H1 (cell line): Measurements from ENCODE around the gene SH2B2. TPM values are rescaled to one million over a fixed set of nuclear protein-coding genes. Genes with fewer than 3 reads are reported as not detected.
A peak's percentile ranks its signal among the peaks of the same experiment; 100 is the strongest.

ENCODE experiments used
- CTCF ChIA-PET: fragments of 300-600 bp; sonication (Branson Sonifier 250); formaldehyde crosslinking; loops from one replicate; lab custom pipeline; 2021; ENCODE audit not compliant: partially characterized antibody; lab: Charles Lee
- POLR2A ChIA-PET: fragments of 300-600 bp; sonication (Branson Sonifier 250); formaldehyde crosslinking; loops from one replicate; lab custom pipeline; 2021; ENCODE audit warnings: inconsistent platforms; ENCODE audit not compliant: partially characterized antibody; lab: Charles Lee
- DNase-seq, 2 experiments: peaks; one replicate each; pipeline versions ENCODE4 v3.0.0 to v3.0.0-alpha.2; 2010 to 2022; ENCODE audit warnings: low spot score in 2 of 2, low read depth in 1 of 2, mixed read lengths in 1 of 2
- FAIRE-seq: peaks from 2 replicates; lab custom pipeline; 2011; peaks lifted over from hg19 to GRCh38; lab: Jason Lieb, UNC
- H2AFZ ChIP-seq: 2 replicates; pipeline ENCODE4 v1.8.1; 2012; ENCODE audit warnings: low read length, inconsistent platforms
- H2AK5ac ChIP-seq: 2 replicates; pipeline ENCODE4 v1.6.1; 2013; ENCODE audit warnings: low read depth, low read length
- H2BK120ac ChIP-seq: replicated peaks from 2 replicates; pipeline ENCODE3; 2013; ENCODE audit warnings: low read depth, low read length, inconsistent platforms
- H2BK12ac ChIP-seq: 2 replicates; pipeline ENCODE4 v1.6.1; 2013; ENCODE audit warnings: low read depth, low read length
- H2BK15ac ChIP-seq: 2 replicates; pipeline ENCODE4 v1.6.1; 2013; ENCODE audit warnings: low read length
- H2BK20ac ChIP-seq: 2 replicates; pipeline ENCODE4 v1.6.1; 2013; ENCODE audit warnings: low read length
- H2BK5ac ChIP-seq: 2 replicates; pipeline ENCODE4 v1.6.1; 2013; ENCODE audit warnings: low read depth, low read length
- H3K14ac ChIP-seq: 2 replicates; pipeline ENCODE4 v1.6.1; 2013; ENCODE audit warnings: inconsistent platforms; ENCODE audit not compliant: insufficient read length
- H3K18ac ChIP-seq: 2 replicates; pipeline ENCODE4 v1.6.1; 2013; ENCODE audit warnings: low read length; ENCODE audit errors: extremely low read depth
- H3K23ac ChIP-seq: 2 replicates; pipeline ENCODE4 v1.6.1; 2013; ENCODE audit warnings: inconsistent platforms; ENCODE audit not compliant: insufficient read length
- H3K23me2 ChIP-seq: 2 replicates; pipeline ENCODE4 v1.6.1; 2013; ENCODE audit warnings: low read depth, low read length
- H3K27ac ChIP-seq: 2 replicates; pipeline ENCODE4 v1.6.1; 2011; ENCODE audit warnings: low read depth, low read length, inconsistent platforms
- H3K27me3 ChIP-seq, 4 experiments: replicated peaks in 1 of 4; 1 replicate in 1 of 4; 2 replicates in 3 of 4; pipeline versions ENCODE4 v1.6.1 to v1.8.1; 2011 to 2013; ENCODE audit warnings: low read length in 3 of 4, mild to moderate bottlenecking in 3 of 4, inconsistent platforms in 2 of 4, mixed read lengths in 2 of 4, moderate library complexity in 1 of 4; ENCODE audit not compliant: control insufficient read depth in 3 of 4, insufficient read depth in 3 of 4; ENCODE audit errors: extremely low read depth in 1 of 4
- H3K36me3 ChIP-seq, 4 experiments: 2 replicates each; pipeline versions ENCODE4 v1.6.1 to v1.8.1; 2011 to 2013; ENCODE audit warnings: mild to moderate bottlenecking in 4 of 4, low read length in 3 of 4, moderate library complexity in 2 of 4, control low read depth in 1 of 4, inconsistent platforms in 1 of 4; ENCODE audit not compliant: insufficient read depth in 4 of 4, control insufficient read depth in 2 of 4
- H3K4ac ChIP-seq: replicated peaks from 2 replicates; pipeline ENCODE3; 2013; ENCODE audit warnings: low read length, low read depth, mixed read lengths, inconsistent platforms; ENCODE audit not compliant: insufficient read length
- H3K4me1 ChIP-seq, 4 experiments: replicated peaks in 1 of 4; 1 replicate in 1 of 4; 2 replicates in 3 of 4; pipeline versions ENCODE4 v1.6.1 to v1.8.1; 2011 to 2013; ENCODE audit warnings: low read length in 3 of 4, inconsistent platforms in 2 of 4, mixed read lengths in 1 of 4; ENCODE audit not compliant: insufficient read depth in 4 of 4, control insufficient read depth in 3 of 4
- H3K4me2 ChIP-seq, 2 experiments: 2 replicates each; pipeline versions ENCODE4 v1.6.1 to v1.8.1; 2011 to 2013; ENCODE audit warnings: low read depth in 2 of 2, low read length in 2 of 2, control low read depth in 1 of 2, inconsistent platforms in 1 of 2, mild to moderate bottlenecking in 1 of 2; ENCODE audit not compliant: insufficient read depth in 1 of 2
- H3K4me3 ChIP-seq, 4 experiments: fragments of 200-600, 300-600 bp in 1 of 4; sonication (generic), shearing (Covaris generic), sonication (Bioruptor Twin) in 1 of 4; 2 replicates each; pipeline versions ENCODE4 v1.5.1 to v1.8.1; 2011 to 2016; ENCODE audit warnings: low read length in 4 of 4, low read depth in 3 of 4, control low read depth in 2 of 4, inconsistent platforms in 2 of 4, mild to moderate bottlenecking in 2 of 4, mixed read lengths in 1 of 4, moderate library complexity in 1 of 4; ENCODE audit not compliant: insufficient read depth in 2 of 4; ENCODE audit errors: extremely low read depth in 1 of 4
- H3K56ac ChIP-seq: replicated peaks from 2 replicates; pipeline ENCODE3; 2013; ENCODE audit warnings: low read depth, mild to moderate bottlenecking, mixed read lengths, low read length, inconsistent platforms; ENCODE audit not compliant: insufficient read length
- H3K79me1 ChIP-seq: 2 replicates; pipeline ENCODE4 v1.6.1; 2013; ENCODE audit warnings: low read depth, low read length, control low read depth
- H3K79me2 ChIP-seq, 2 experiments: 2 replicates each; pipeline versions ENCODE4 v1.6.1 to v1.8.1; 2012 to 2013; ENCODE audit warnings: low read length in 2 of 2, mild to moderate bottlenecking in 2 of 2, inconsistent platforms in 1 of 2; ENCODE audit not compliant: insufficient read depth in 2 of 2, control insufficient read depth in 1 of 2
- H3K9ac ChIP-seq, 4 experiments: replicated peaks in 1 of 4; 1 replicate in 1 of 4; 2 replicates in 3 of 4; pipeline versions ENCODE4 v1.6.1 to v1.8.1; 2011 to 2013; ENCODE audit warnings: low read depth in 3 of 4, low read length in 3 of 4, control low read depth in 2 of 4, mild to moderate bottlenecking in 2 of 4, moderate library complexity in 2 of 4, inconsistent platforms in 1 of 4; ENCODE audit errors: extremely low read depth in 1 of 4
- H3K9me3 ChIP-seq, 2 experiments: 2 replicates each; pipeline versions ENCODE4 v1.6.1 to v1.8.1; 2012 to 2013; ENCODE audit warnings: mild to moderate bottlenecking in 2 of 2, moderate library complexity in 2 of 2, control low read depth in 1 of 2, inconsistent platforms in 1 of 2, low read depth in 1 of 2, low read length in 1 of 2, mixed read lengths in 1 of 2; ENCODE audit not compliant: insufficient read depth in 2 of 2
- H4K20me1 ChIP-seq, 2 experiments: replicated peaks in 1 of 2; 2 replicates each; pipeline versions ENCODE3 to v1.8.1; 2011 to 2013; ENCODE audit warnings: inconsistent platforms in 2 of 2, low read length in 2 of 2, mild to moderate bottlenecking in 1 of 2; ENCODE audit not compliant: insufficient read depth in 2 of 2, control insufficient read depth in 1 of 2
- H4K5ac ChIP-seq: 2 replicates; pipeline ENCODE4 v1.6.1; 2013; ENCODE audit warnings: low read length, low read depth, mixed read lengths, inconsistent platforms; ENCODE audit not compliant: insufficient read length
- H4K8ac ChIP-seq: 2 replicates; pipeline ENCODE4 v1.8.0; 2013; ENCODE audit warnings: mild to moderate bottlenecking, moderate library complexity, low read length, inconsistent platforms; ENCODE audit not compliant: insufficient read depth; ENCODE audit errors: extremely low read depth
- H4K91ac ChIP-seq: replicated peaks from 2 replicates; pipeline ENCODE3; 2013; ENCODE audit warnings: low read length, mixed read lengths, inconsistent platforms; ENCODE audit not compliant: insufficient read length
- CBX8 ChIP-seq: fragments of 300-800, 300-1000 bp; sonication (generic); IDR thresholded peaks from 2 replicates; pipeline ENCODE4 v1.7.1; 2016; ENCODE audit warnings: low read depth, low read length, borderline replicate concordance
- CEBPB ChIP-seq: IDR thresholded peaks from 2 replicates; pipeline ENCODE4 v1.6.1; 2012; ENCODE audit warnings: low read depth, low read length
- CHD1 ChIP-seq: IDR thresholded peaks from 2 replicates; pipeline ENCODE4 v1.6.1; 2012; ENCODE audit warnings: low read depth, low read length, improper control_type of control experiment
- CREB1 ChIP-seq: IDR thresholded peaks from 2 replicates; pipeline ENCODE4 v1.6.1; 2012; ENCODE audit warnings: inconsistent platforms
- KDM1A ChIP-seq: fragments of 200-600, 300-600 bp; sonication (generic); IDR thresholded peaks from 2 replicates; pipeline ENCODE4 v1.7.1; 2016; ENCODE audit warnings: mild to moderate bottlenecking, low read length, borderline replicate concordance
- SIX5 ChIP-seq: IDR thresholded peaks from 2 replicates; pipeline ENCODE4 v1.6.1; 2011; ENCODE audit warnings: mild to moderate bottlenecking, low read depth, low read length
- SP4 ChIP-seq: IDR thresholded peaks from 2 replicates; pipeline ENCODE4 v1.6.1; 2012; ENCODE audit warnings: low read length, inconsistent platforms
- SRF ChIP-seq: IDR thresholded peaks from 2 replicates; pipeline ENCODE4 v1.6.1; 2011; ENCODE audit warnings: mild to moderate bottlenecking, low read depth, low read length, moderate library complexity
- TBP ChIP-seq: IDR thresholded peaks from 2 replicates; pipeline ENCODE4 v1.6.1; 2011; ENCODE audit warnings: low read depth, low read length, improper control_type of control experiment
- YY1 ChIP-seq: IDR thresholded peaks from 2 replicates; pipeline ENCODE4 v1.6.1; 2011; ENCODE audit warnings: low read depth, mild to moderate bottlenecking, low read length
- WGBS, 2 experiments: shearing (Covaris generic) in 1 of 2; methylation state at CpG; one replicate each; pipeline versions ENCODE4 v1.1.6 to v1.1.7; 2013 to 2015; ENCODE audit warnings: low lambda C conversion rate in 2 of 2, mixed read lengths in 2 of 2, inconsistent platforms in 1 of 2, low coverage in 1 of 2, missing lambda C conversion rate in 1 of 2; ENCODE audit not compliant: insufficient replicate concordance in 2 of 2, insufficient coverage in 1 of 2, insufficient read length in 1 of 2; ENCODE audit errors: extremely low coverage in 1 of 2, missing lambda C conversion rate in 1 of 2; 5-methylcytosine and 5-hydroxymethylcytosine counted together
- polyA plus RNA-seq, 7 experiments: library from polyadenylated mRNA; depleted of rRNA in 3 of 7; stranded (reverse) in 5 of 7; unstranded in 2 of 7; fragments of >200 nt in 5 of 7; fragments of 200-250 nt in 2 of 7; gene quantifications; 1 replicate in 5 of 7; 2 replicates in 1 of 7; 4 replicates in 1 of 7; pipeline versions ENCODE4 v1.2.1 to v1.2.3, GENCODE V29; 2011 to 2013; ENCODE audit warnings: missing spikeins in 2 of 7, mixed read lengths in 2 of 7
- total RNA-seq: library from RNA; stranded (reverse); fragmentation: NEBNext Ultra II Directional; extraction: Animal tissue kit (Norgen Biotek cat#: 25700); gene quantifications from 2 replicates; pipeline ENCODE4 v1.2.1, GENCODE V29; 2021

SH2B2 gene
- total and polyA plus RNA-seq, 2 of the 8 experiments (the other 6 are each of a cell fraction or from before 2014, with no cell fraction given), result 11.5 to 18.7 TPM

DNA sequence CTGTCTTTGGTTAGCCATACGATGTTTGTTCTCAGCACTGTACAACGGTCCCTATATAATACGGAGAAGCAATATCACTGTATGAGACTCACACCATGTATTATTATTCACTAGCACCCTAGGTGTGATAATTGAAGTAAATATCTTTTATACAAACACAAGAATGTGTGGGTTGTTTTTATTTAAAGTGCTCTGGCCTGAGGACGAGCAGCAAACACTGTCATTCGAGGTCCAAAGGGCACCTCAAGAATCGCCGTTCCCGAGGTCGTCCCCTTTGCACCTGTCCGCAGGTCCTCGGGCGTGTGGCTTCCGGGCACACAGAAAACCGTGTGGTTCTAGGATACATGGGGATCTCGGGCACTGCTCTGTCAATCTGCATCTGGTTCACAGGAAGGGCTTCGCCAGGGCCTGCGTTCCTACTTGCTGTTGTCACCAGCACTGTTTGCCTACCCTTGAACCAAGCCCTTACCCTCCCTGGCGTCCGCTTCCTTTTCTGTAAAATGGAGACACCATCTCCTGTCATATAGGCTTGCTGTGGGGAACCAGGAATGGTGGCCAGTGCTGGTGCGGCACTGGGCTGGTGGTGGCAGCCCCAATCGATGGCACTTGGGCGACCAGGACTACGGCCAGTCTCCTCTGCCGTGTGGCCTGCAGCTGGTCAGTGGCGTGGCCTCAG, 28.5 kb upstream of the SH2B2 start:
- H3K56ac ChIP-seq, result no peak overlapping the region
- no peak overlapping the region for H2BK20ac ChIP-seq
- H2AFZ ChIP-seq, result no peak overlapping the region
- H3K4ac ChIP-seq, result no peak overlapping the region
- H3K9ac ChIP-seq, result no peak overlapping the region
- H4K91ac ChIP-seq, result no peak overlapping the region
- H4K20me1 ChIP-seq, result no peaks in the 10 kb centered on the region
- H3K79me2 ChIP-seq, result no peaks in the 10 kb centered on the region
- H3K4me3 ChIP-seq, result no peak overlapping the region
- 91% methylated on average over 25 of the region's 25 CpGs; no CpG with 5 or more reads in 1 of the 2 experiments for WGBS, 2 experiments
- no peak overlapping the region for H3K23ac ChIP-seq
- H3K23me2 ChIP-seq, result no peaks in the 10 kb centered on the region
- CTCF ChIA-PET, result interaction anchor here (0.8 to 1.3 kb wide), 4 partner anchors 9 to 154 kb away, joined by 3 to 4 read pairs (median 4); no protein-coding TSS in a partner anchor
- no peak overlapping the region for H2BK120ac ChIP-seq
- no peaks in the 10 kb centered on the region for H3K27me3 ChIP-seq
- no peaks in the 10 kb centered on the region for H3K36me3 ChIP-seq
- H3K4me1 ChIP-seq, result no peaks in the 10 kb centered on the region
- H3K9me3 ChIP-seq, result no peaks in the 10 kb centered on the region
- H4K5ac ChIP-seq, result no peak overlapping the region
- FAIRE-seq, result no peak
- POLR2A ChIA-PET, result no interaction called here
- no peak for TF ChIP-seq CREB1
- TF ChIP-seq SRF, result no peak
- TF ChIP-seq CBX8, result no peak
- TF ChIP-seq CHD1, result no peak
- no peak for TF ChIP-seq CEBPB
- TF ChIP-seq TBP, result no peak
- no peak for TF ChIP-seq YY1
- no peak for TF ChIP-seq SIX5
- no peak for TF ChIP-seq KDM1A
- no peak for TF ChIP-seq SP4
- no peak overlapping the region for H2AK5ac ChIP-seq
- H3K4me2 ChIP-seq, result no peak overlapping the region
- no peak for DNase-seq
- no peak overlapping the region for H2BK15ac ChIP-seq
- no peak overlapping the region for H3K18ac ChIP-seq
- no peak overlapping the region for H3K27ac ChIP-seq
- H3K14ac ChIP-seq, result no peak overlapping the region
- no peak overlapping the region for H4K8ac ChIP-seq
- no peaks in the 10 kb centered on the region for H3K79me1 ChIP-seq
- H2BK5ac ChIP-seq, result 0 out of 2 replicates have a peak overlapping the region, but pooled peaks have one; percentile 35
- no peak overlapping the region for H2BK12ac ChIP-seq
